ENCODE results near the gene ZNF488.

DNA sequence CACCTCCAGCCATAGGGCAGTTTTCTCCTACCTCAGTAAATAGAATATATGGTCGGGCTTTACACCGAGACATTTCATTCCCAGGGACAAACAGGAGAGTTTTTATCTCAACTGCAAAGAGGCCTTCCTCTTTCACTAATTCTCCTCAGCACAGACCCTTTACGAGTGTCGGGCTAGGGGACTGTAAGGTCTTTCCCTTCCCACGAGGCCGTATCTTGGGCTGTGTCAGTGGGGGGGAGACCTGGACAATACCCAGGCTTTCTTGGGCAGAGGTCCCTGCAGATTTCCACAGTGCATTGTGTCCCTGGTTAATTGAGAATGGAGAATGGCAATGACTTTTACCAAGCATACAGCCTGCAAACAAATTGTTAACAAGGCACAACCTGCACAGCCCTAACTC lies 13.2 kb upstream of the ZNF488 start:
- TF ChIP-seq POLR2A (IDR thresholded peaks at IDR 0.05) (no peak), CTCF (IDR thresholded peaks at IDR 0.05) (no peak)
